ENCODE data around the gene RNF130. TPM values are rescaled to one million over a fixed set of nuclear protein-coding genes. Genes with fewer than 3 reads are reported as not detected.

The RNF130 gene
- total and polyA plus RNA-seq, 9 of the 15 experiments (the other 6 are each of a cell fraction or from before 2014, with no cell fraction given), result 5.8 to 39.4 (median 27.1) TPM

GRCh38 chr5:180093651-180094382 is 22.3 kb upstream of the RNF130 start (continued):
- peak in 1 of 3 experiments; percentile 66; a peak in 2 of 6 replicates for TF ChIP-seq ZBTB11 (CRISPR knock-in tag; IDR thresholded peaks at IDR 0.05)
- peak; percentile 100 for TF ChIP-seq SMARCE1 (IDR thresholded peaks at IDR 0.05)
- no peak for TF ChIP-seq CHCHD3 (CRISPR knock-in tag; IDR thresholded peaks at IDR 0.05)
- no peak for TF ChIP-seq MIER1 (IDR thresholded peaks at IDR 0.05; ENCODE audit: low read depth)
- TF ChIP-seq ZSCAN29 (IDR thresholded peaks at IDR 0.05), result no peak
- 0 out of 2 replicates have a peak, but pooled peaks have one; percentile 35 for TF ChIP-seq MEF2A (IDR thresholded peaks at IDR 0.05; ENCODE audit: control insufficient read depth, low read depth, low read length)
- peak; percentile 88 for TF ChIP-seq HES1 (IDR thresholded peaks at IDR 0.05; ENCODE audit: low read depth)
- TF ChIP-seq SMARCC2 (IDR thresholded peaks at IDR 0.05; ENCODE audit: low read depth), result peak; percentile 98
- TF ChIP-seq ELK3 (CRISPR knock-in tag; IDR thresholded peaks at IDR 0.05), result no peak
- peak; percentile 45; the same call in 1 of the 2 replicates for TF ChIP-seq GABPB1 (CRISPR knock-in tag; IDR thresholded peaks at IDR 0.05)
- peak; percentile 24 to 97; a peak in 2 of 4 replicates for TF ChIP-seq HDAC1 (IDR thresholded peaks at IDR 0.05)
- TF ChIP-seq ZBTB12 (CRISPR knock-in tag; IDR thresholded peaks at IDR 0.05), result no peak
- peak; percentile 98 for TF ChIP-seq CXXC5 (CRISPR knock-in tag; IDR thresholded peaks at IDR 0.05)
- TF ChIP-seq ETV5 (CRISPR knock-in tag; IDR thresholded peaks at IDR 0.05; ENCODE audit: low read depth), result peak; percentile 97
- no peak for TF ChIP-seq ZNF655 (CRISPR knock-in tag; IDR thresholded peaks at IDR 0.05)
- TF ChIP-seq TCF15 (CRISPR knock-in tag; IDR thresholded peaks at IDR 0.05), result no peak
- peak; percentile 68 to 76 for TF ChIP-seq FOXK2 (conservative IDR thresholded peaks at IDR 0.05 in 1 of 2, IDR thresholded peaks at IDR 0.05 in 1 of 2; ENCODE audit: low read depth in 2 of 2)
- peak; percentile 75; the same call in 1 of the 2 replicates for TF ChIP-seq PHB2 (IDR thresholded peaks at IDR 0.05; ENCODE audit: low read depth)
